Measurements from ENCODE around the gene NOTCH2.
"Not testable (repeated sequence)": the region's sequence is repeated elsewhere in the genome, so short reads cannot be mapped to it uniquely, and the experiment has no call there.

- not testable (repeated sequence) for TF ChIP-seq CTCF (IDR thresholded peaks at IDR 0.05); POLR2A (IDR thresholded peaks at IDR 0.05; ENCODE audit: low read depth)
Measured at GRCh38 chr1:120103768-120104167, 34.3 kb upstream of the NOTCH2 start.

Data from esophagus muscularis mucosa (tissue), 3 donors.